SJCRH30 (cell line): ENCODE data around the gene POLR1H. TPM values are rescaled to one million over a fixed set of nuclear protein-coding genes. Genes with fewer than 3 reads are reported as not detected.

Experiments
- DNase-seq, 2 experiments: peaks; one replicate each; pipeline ENCODE4 v3.0.0-alpha.2; 2015 to 2020
- H3K27ac ChIP-seq: fragments of 250-450 bp; sonication (Bioruptor Pico); 2 replicates; pipeline ENCODE4 v1.5.1; 2020; ENCODE audit warnings: mild to moderate bottlenecking, moderate library complexity
- H3K27me3 ChIP-seq: fragments of 250-450 bp; sonication (Bioruptor Pico); 2 replicates; pipeline ENCODE4 v1.5.1; 2020; ENCODE audit warnings: mild to moderate bottlenecking, moderate library complexity
- H3K36me3 ChIP-seq: fragments of 250-450 bp; sonication (Bioruptor Pico); 2 replicates; pipeline ENCODE4 v1.5.1; 2020; ENCODE audit warnings: mild to moderate bottlenecking, moderate library complexity
- H3K4me1 ChIP-seq: fragments of 250-450 bp; sonication (Bioruptor Pico); 2 replicates; pipeline ENCODE4 v1.5.1; 2020; ENCODE audit warnings: mild to moderate bottlenecking, moderate library complexity
- H3K4me3 ChIP-seq: fragments of 250-450 bp; sonication (Bioruptor Pico); 2 replicates; pipeline ENCODE4 v1.5.1; 2020; ENCODE audit warnings: mild to moderate bottlenecking, moderate library complexity
- H3K9me3 ChIP-seq: fragments of 250-450 bp; sonication (Bioruptor Pico); replicated peaks from 2 replicates; pipeline ENCODE4 v1.5.1; 2020; ENCODE audit warnings: mild to moderate bottlenecking, moderate library complexity
- total RNA-seq: library from RNA; depleted of rRNA; stranded (reverse); fragments of >200 nt; shearing (Covaris generic); gene quantifications from 2 replicates; pipeline ENCODE4 v1.2.3, GENCODE V29; 2014

Gene POLR1H
- total RNA-seq, 1 experiment from 2014 or later, result 31.0 TPM

DNA sequence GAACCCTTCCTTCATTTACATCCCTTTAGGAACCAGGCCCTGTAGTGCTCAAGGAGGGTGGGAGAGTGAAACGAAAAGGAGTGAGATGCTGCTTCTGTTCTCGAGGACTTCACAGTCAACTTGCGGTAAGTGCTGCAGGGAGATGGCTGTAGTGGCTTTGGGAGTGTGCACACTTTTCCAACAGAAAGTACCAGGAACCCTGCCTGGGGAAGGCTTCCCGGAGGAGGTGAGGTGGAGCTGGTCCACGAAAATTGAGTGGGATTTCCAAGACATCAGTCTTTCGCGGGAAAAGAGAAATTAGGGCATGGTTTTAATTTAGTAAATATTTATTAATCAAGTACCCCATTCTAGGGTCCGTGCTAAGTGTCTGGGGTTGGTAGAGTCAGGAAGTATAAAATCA is 39.1 kb downstream of the POLR1H start:
- Histone ChIP-seq H3K27ac (no peak overlapping the region), H3K9me3 (no peaks in the 10 kb centered on the region), H3K36me3 (no peaks in the 10 kb centered on the region), H3K27me3 (no peaks in the 10 kb centered on the region), H3K4me3 (peak overlapping the region; percentile 54), H3K4me1 (peaks cover 15% of the 10 kb centered on the region; the same call in 1 of the 2 replicates)
- no peak for DNase-seq

- peak; percentile 11 to 23 for DNase-seq
- Histone ChIP-seq H3K27me3 (no peaks in the 10 kb centered on the region), H3K9me3 (no peaks in the 10 kb centered on the region), H3K36me3 (no peaks in the 10 kb centered on the region), H3K4me1 (peaks cover 15% of the 10 kb centered on the region; the same call in 1 of the 2 replicates), H3K27ac (peak overlapping the region; percentile 29; the same call in 1 of the 2 replicates), H3K4me3 (peak overlapping the region; percentile 54)
These were observed 39.7 kb downstream of the POLR1H start for GRCh38 chr6:30100585-30101443.

- H3K27ac ChIP-seq, result peak overlapping the region; percentile 29
- H3K4me3 ChIP-seq, result peak overlapping the region; percentile 54
- H3K4me1 ChIP-seq, result peaks cover 15% of the 10 kb centered on the region; the same call in 1 of the 2 replicates
- H3K36me3 ChIP-seq, result no peaks in the 10 kb centered on the region
- no peaks in the 10 kb centered on the region for H3K27me3 ChIP-seq
- peak; percentile 83 for DNase-seq
- H3K9me3 ChIP-seq, result no peaks in the 10 kb centered on the region
These were observed 40.7 kb downstream of the POLR1H start for GRCh38 chr6:30101444-30102413.

- Histone ChIP-seq H3K4me3 (peak overlapping the region; percentile 54), H3K4me1 (peaks cover 9% of the 10 kb centered on the region; the same call in 1 of the 2 replicates), H3K27ac (no peak overlapping the region), H3K27me3 (no peaks in the 10 kb centered on the region), H3K36me3 (no peaks in the 10 kb centered on the region), H3K9me3 (no peaks in the 10 kb centered on the region)
- peak; percentile 9 to 22 for DNase-seq
These were observed 41.4 kb downstream of the POLR1H start for GRCh38 chr6:30102414-30102969.

DNA sequence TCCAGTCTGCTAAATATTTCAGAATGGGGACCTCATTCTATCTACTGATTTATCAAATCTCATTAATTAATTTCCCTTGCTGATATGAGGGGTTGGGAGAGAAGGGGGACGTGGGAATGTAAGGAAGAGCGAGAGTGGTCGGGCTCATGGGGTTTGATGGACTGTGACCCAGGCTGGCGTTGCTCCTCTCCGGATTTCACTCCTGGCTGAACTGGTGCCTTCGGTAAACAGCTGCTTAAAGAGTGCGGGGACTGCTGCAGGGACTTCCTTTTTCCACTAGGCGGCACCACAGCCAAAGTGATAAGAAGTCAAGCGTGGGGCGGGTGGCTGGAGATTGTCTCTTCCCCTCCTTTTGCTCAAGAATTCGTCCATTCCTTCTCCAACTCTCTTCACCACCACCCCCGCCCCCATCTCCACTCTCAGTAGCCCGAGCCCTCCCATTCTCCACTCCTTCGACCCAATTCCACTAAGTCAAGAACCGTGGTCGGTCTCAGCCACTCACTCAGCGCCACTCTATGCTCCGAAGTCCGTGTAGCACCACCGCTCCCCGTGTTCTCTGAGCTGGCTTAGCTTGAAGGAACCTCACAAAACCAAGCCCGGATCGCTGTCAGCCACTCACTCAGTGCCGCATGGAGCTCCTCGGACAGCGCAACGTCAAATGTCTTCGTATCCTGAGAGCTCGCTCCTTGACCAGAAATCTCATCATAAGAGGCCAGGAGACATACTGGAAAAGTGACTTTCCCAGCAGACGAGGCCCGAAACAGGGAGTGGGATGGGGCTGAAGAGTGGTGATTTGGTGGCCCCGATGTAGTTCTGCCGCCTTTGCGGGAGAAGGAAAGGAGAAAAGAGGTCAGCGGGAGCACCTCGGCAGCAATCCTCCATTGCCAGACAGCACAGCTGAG is 42.2 kb downstream of the POLR1H start:
- H3K27me3 ChIP-seq, result no peaks in the 10 kb centered on the region
- peaks cover 4% of the 10 kb centered on the region; the same call in 1 of the 2 replicates for H3K4me1 ChIP-seq
- H3K36me3 ChIP-seq, result no peaks in the 10 kb centered on the region
- DNase-seq, result peak; percentile 78 to 92
- H3K27ac ChIP-seq, result no peak overlapping the region
- no peaks in the 10 kb centered on the region for H3K9me3 ChIP-seq
- peak overlapping the region; percentile 54 for H3K4me3 ChIP-seq

- Histone ChIP-seq H3K9me3 (no peaks in the 10 kb centered on the region), H3K36me3 (no peaks in the 10 kb centered on the region), H3K4me1 (0 out of 2 replicates have a peak, but pooled peaks cover 4% of the 10 kb centered on the region), H3K4me3 (no peak overlapping the region), H3K27ac (no peak overlapping the region), H3K27me3 (no peaks in the 10 kb centered on the region)
- no peak for DNase-seq
These were observed 42.8 kb downstream of the POLR1H start for GRCh38 chr6:30103872-30104179.

- 0 out of 2 replicates have a peak, but pooled peaks cover 4% of the 10 kb centered on the region for H3K4me1 ChIP-seq
- H3K27ac ChIP-seq, result no peak overlapping the region
- H3K9me3 ChIP-seq, result no peaks in the 10 kb centered on the region
- H3K36me3 ChIP-seq, result no peaks in the 10 kb centered on the region
- no peaks in the 10 kb centered on the region for H3K27me3 ChIP-seq
- no peak overlapping the region for H3K4me3 ChIP-seq
- DNase-seq, result no peak
These were observed 43.6 kb downstream of the POLR1H start for GRCh38 chr6:30104661-30105060.

- Histone ChIP-seq H3K36me3 (no peaks in the 10 kb centered on the region), H3K4me3 (no peak overlapping the region), H3K27me3 (peaks cover 4% of the 10 kb centered on the region; the same call in 1 of the 2 replicates), H3K9me3 (no peaks in the 10 kb centered on the region), H3K4me1 (no peaks in the 10 kb centered on the region), H3K27ac (no peak overlapping the region)
- no peak for DNase-seq
These were observed 50.3 kb downstream of the POLR1H start for GRCh38 chr6:30111266-30111856.

- H3K9me3 ChIP-seq, result no peaks in the 10 kb centered on the region
- DNase-seq, result no peak
- H3K27ac ChIP-seq, result no peak overlapping the region
- no peaks in the 10 kb centered on the region for H3K36me3 ChIP-seq
- peaks cover 4% of the 10 kb centered on the region; the same call in 1 of the 2 replicates for H3K27me3 ChIP-seq
- H3K4me3 ChIP-seq, result no peak overlapping the region
- H3K4me1 ChIP-seq, result no peaks in the 10 kb centered on the region
These were observed 51.4 kb downstream of the POLR1H start for GRCh38 chr6:30112402-30112994.

DNA sequence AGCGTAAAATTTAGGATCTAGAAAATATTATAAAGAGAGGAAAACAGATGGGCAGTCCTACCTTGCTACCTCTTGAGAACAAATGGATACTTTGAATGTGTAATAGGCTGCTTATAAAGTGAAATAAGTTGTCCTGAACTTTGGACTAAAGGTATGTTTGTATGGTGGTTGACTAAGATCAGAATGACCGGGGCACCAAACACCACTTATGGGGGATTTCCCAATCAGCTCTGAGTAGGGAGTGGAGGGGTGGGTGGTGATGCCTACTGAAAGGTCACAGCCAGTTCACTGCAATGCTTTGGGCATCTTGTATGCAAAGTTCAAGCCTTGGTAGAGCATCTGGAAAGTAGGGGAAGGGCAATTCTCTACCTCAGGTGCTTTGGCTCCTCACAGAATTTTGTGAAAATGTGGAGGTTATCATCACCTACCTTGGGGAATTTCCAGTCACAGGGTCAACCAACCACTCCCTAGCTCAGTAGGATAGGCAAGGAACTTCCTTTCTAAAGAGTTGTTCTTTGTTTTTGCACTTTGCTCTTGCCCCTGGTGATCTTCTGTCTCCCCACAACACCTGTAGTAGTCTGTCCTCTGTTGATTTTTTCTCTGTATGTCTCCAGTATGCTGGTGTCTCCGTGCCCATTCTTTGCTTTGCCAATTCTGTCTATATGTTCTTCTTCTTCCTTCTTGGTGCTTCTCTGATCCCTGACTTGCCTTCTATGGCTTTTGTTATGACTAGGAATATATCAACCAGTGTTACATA is 52.1 kb downstream of the POLR1H start, which contains the start of gene TRIM31:
Gene TRIM31 (minus strand): TSS at position 88 of the 757 bp plus-strand sequence. CDS start 285 bp downstream, outside the sequence.
- Histone ChIP-seq H3K27me3 (peaks cover 4% of the 10 kb centered on the region; the same call in 1 of the 2 replicates), H3K4me3 (no peak within 1 kb of the TSS), H3K36me3 (no peaks in the 10 kb centered on the region), H3K4me1 (no peaks in the 10 kb centered on the region), H3K9me3 (no peaks in the 10 kb centered on the region), H3K27ac (no peak within 1 kb of the TSS)
- no peak for DNase-seq

GRCh38 chr6:30113841-30114240 is 52.8 kb downstream of the POLR1H start:
- no peak overlapping the region for H3K4me3 ChIP-seq
- peaks cover 4% of the 10 kb centered on the region; the same call in 1 of the 2 replicates for H3K27me3 ChIP-seq
- H3K27ac ChIP-seq, result no peak overlapping the region
- no peaks in the 10 kb centered on the region for H3K4me1 ChIP-seq
- H3K36me3 ChIP-seq, result no peaks in the 10 kb centered on the region
- DNase-seq, result no peak
- H3K9me3 ChIP-seq, result no peaks in the 10 kb centered on the region
